ENCODE data around the gene RAB28. TPM values are rescaled to one million over a fixed set of nuclear protein-coding genes. Genes with fewer than 3 reads are reported as not detected.

The RAB28 gene
- total and polyA plus RNA-seq, 2 of the 8 experiments (the other 6 are each of a cell fraction or from before 2014, with no cell fraction given): 16.0 to 18.7 TPM

DNA sequence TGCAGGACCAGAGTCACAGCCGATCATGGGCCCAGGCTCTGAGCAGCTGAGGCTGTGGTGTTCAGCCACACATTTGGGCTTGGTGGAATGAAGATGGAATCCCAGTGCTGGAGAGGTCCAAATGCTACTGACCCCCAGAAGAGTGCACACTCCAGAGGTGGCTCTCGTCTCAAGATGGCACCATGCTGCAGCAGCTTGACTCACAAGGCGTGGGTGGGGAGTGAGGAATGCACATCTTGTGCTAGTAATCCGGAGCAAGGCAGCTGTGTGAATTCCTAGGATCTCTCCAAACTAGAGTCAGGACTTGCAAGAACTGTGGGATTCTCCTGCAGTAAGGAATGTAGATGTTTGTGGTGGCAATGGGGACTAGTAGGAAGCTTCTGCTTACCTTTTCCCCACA, 28.7 kb downstream of the RAB28 start:
- H4K20me1 ChIP-seq (replicated peaks in 1 of 2; ENCODE audit: control insufficient read depth in 1 of 2, insufficient read depth in 2 of 2, low read length in 2 of 2): peaks cover 0 to 3% of the 10 kb centered on the region in 2 experiments
- WGBS, 2 experiments (ENCODE audit: extremely low coverage in 1 of 2, insufficient coverage in 1 of 2, insufficient read length in 1 of 2, insufficient replicate concordance in 2 of 2, low coverage in 1 of 2, low lambda C conversion rate in 2 of 2, missing lambda C conversion rate in 1 of 2): 92% methylated on average over 4 of the region's 4 CpGs; no CpG with 5 or more reads in 1 of the 2 experiments
- H2BK20ac ChIP-seq (ENCODE audit: low read length): no peak overlapping the region
- H3K9ac ChIP-seq (replicated peaks in 1 of 4; ENCODE audit: extremely low read depth in 1 of 4, low read depth in 3 of 4, low read length in 3 of 4): no peak overlapping the region
- H3K36me3 ChIP-seq (ENCODE audit: control insufficient read depth in 2 of 4, insufficient read depth in 4 of 4, low read length in 3 of 4): peaks cover 0 to 4% (median 0%) of the 10 kb centered on the region in 4 experiments; a peak in 1 of 8 replicates
- no peak overlapping the region for H3K14ac ChIP-seq (ENCODE audit: insufficient read length)
- no peak overlapping the region for H4K8ac ChIP-seq (ENCODE audit: extremely low read depth, insufficient read depth, low read length)
- no peaks in the 10 kb centered on the region for H3K27me3 ChIP-seq (replicated peaks in 1 of 4; ENCODE audit: control insufficient read depth in 3 of 4, extremely low read depth in 1 of 4, insufficient read depth in 3 of 4, low read length in 3 of 4)
- FAIRE-seq (no peak), DNase-seq (ENCODE audit: low read depth in 1 of 2, low spot score in 2 of 2) (no peak)
- H3K18ac ChIP-seq (ENCODE audit: extremely low read depth, low read length): no peak overlapping the region
- ChIA-PET POLR2A (ENCODE audit: partially characterized antibody) (interaction anchor here (1.6 kb wide), 1 partner anchor 10 kb away, joined by 4 read pairs; no protein-coding TSS in a partner anchor), CTCF (ENCODE audit: partially characterized antibody) (interaction anchor here (1.0 kb wide), 1 partner anchor 24 kb away, joined by 5 read pairs; no protein-coding TSS in a partner anchor)
- no peaks in the 10 kb centered on the region for H3K79me2 ChIP-seq (ENCODE audit: control insufficient read depth in 1 of 2, insufficient read depth in 2 of 2, low read length in 2 of 2)
- H2BK120ac ChIP-seq (replicated peaks; ENCODE audit: low read depth, low read length): no peak overlapping the region
- H3K23me2 ChIP-seq (ENCODE audit: low read depth, low read length): no peaks in the 10 kb centered on the region
- no peak overlapping the region for H2AFZ ChIP-seq (ENCODE audit: low read length)
- no peaks in the 10 kb centered on the region for H3K4me1 ChIP-seq (replicated peaks in 1 of 4; ENCODE audit: control insufficient read depth in 3 of 4, insufficient read depth in 4 of 4, low read length in 3 of 4)
- no peak overlapping the region for H3K4me2 ChIP-seq (ENCODE audit: insufficient read depth in 1 of 2, low read depth in 2 of 2, low read length in 2 of 2)
- TF ChIP-seq, protein P1, sequence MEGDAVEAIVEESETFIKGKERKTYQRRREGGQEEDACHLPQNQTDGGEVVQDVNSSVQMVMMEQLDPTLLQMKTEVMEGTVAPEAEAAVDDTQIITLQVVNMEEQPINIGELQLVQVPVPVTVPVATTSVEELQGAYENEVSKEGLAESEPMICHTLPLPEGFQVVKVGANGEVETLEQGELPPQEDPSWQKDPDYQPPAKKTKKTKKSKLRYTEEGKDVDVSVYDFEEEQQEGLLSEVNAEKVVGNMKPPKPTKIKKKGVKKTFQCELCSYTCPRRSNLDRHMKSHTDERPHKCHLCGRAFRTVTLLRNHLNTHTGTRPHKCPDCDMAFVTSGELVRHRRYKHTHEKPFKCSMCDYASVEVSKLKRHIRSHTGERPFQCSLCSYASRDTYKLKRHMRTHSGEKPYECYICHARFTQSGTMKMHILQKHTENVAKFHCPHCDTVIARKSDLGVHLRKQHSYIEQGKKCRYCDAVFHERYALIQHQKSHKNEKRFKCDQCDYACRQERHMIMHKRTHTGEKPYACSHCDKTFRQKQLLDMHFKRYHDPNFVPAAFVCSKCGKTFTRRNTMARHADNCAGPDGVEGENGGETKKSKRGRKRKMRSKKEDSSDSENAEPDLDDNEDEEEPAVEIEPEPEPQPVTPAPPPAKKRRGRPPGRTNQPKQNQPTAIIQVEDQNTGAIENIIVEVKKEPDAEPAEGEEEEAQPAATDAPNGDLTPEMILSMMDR (IDR thresholded peaks at IDR 0.05; ENCODE audit: control extremely low read depth in 1 of 3, insufficient read depth in 1 of 3, low read depth in 1 of 3, low read length in 3 of 3): no peak
- TF ChIP-seq EP300 (IDR thresholded peaks at IDR 0.05; ENCODE audit: borderline replicate concordance in 1 of 2, low read depth in 2 of 2, low read length in 2 of 2): no peak
- no peak overlapping the region for H3K4ac ChIP-seq (replicated peaks; ENCODE audit: insufficient read length, low read depth, low read length)
- no peaks in the 10 kb centered on the region for H3K79me1 ChIP-seq (ENCODE audit: low read depth, low read length)
- H2BK15ac ChIP-seq (ENCODE audit: low read length): no peak overlapping the region
- H2BK12ac ChIP-seq (ENCODE audit: low read depth, low read length): no peak overlapping the region
- H4K91ac ChIP-seq (replicated peaks; ENCODE audit: insufficient read length, low read length): no peak overlapping the region
- no peak overlapping the region for H2AK5ac ChIP-seq (ENCODE audit: low read depth, low read length)
- H4K5ac ChIP-seq (ENCODE audit: insufficient read length, low read depth, low read length): no peak overlapping the region
- no peak overlapping the region for H2BK5ac ChIP-seq (ENCODE audit: low read depth, low read length)
- H3K9me3 ChIP-seq (ENCODE audit: insufficient read depth in 2 of 2, low read depth in 1 of 2, low read length in 1 of 2): no peaks in the 10 kb centered on the region
- H3K56ac ChIP-seq (replicated peaks; ENCODE audit: insufficient read length, low read depth, low read length): no peak overlapping the region
- no peak overlapping the region for H3K4me3 ChIP-seq (ENCODE audit: extremely low read depth in 1 of 4, insufficient read depth in 2 of 4, low read depth in 3 of 4, low read length in 4 of 4)
- H3K27ac ChIP-seq (ENCODE audit: low read depth, low read length): no peak overlapping the region
- no peak overlapping the region for H3K23ac ChIP-seq (ENCODE audit: insufficient read length)

Data from H1 (cell line).